SU-DHL-6 (cell line): Measurements from ENCODE around the gene SLC16A13.
A peak's percentile ranks its signal among the peaks of the same experiment; 100 is the strongest.

Experiments
- H2AFZ ChIP-seq: fragments of 200-600 bp; sonication (generic); 2 replicates; pipeline ENCODE4 v1.6.1; 2014; ENCODE audit warnings: low read depth, mild to moderate bottlenecking, moderate library complexity, mixed read lengths, antibody characterized with exemption, low read length; ENCODE audit not compliant: severe bottlenecking
- H3F3A ChIP-seq: fragments of 200-600 bp; shearing (Covaris generic); 2 replicates; pipeline ENCODE4 v1.6.0; 2016; ENCODE audit warnings: antibody characterized with exemption, mild to moderate bottlenecking; ENCODE audit not compliant: insufficient read depth
- H3K27ac ChIP-seq: fragments of 200-600 bp; sonication (generic); 2 replicates; pipeline ENCODE4 v1.5.1; 2016; ENCODE audit warnings: low read depth, mild to moderate bottlenecking, low read length, moderate library complexity, mixed read lengths
- H3K27me3 ChIP-seq: fragments of 200-600 bp; sonication (generic), shearing (Covaris generic); 2 replicates; pipeline ENCODE4 v1.6.0; 2014; ENCODE audit warnings: mild to moderate bottlenecking, low read length
- H3K36me3 ChIP-seq: fragments of 200-600 bp; sonication (generic); 2 replicates; pipeline ENCODE4 v1.6.1; 2014; ENCODE audit warnings: mild to moderate bottlenecking, low read length, mixed read lengths
- H3K4me2 ChIP-seq: fragments of 300-600, 200-600 bp; shearing (Covaris generic), sonication (generic); 2 replicates; pipeline ENCODE4 v1.6.0; 2014; ENCODE audit warnings: low read length, low read depth, mild to moderate bottlenecking; ENCODE audit not compliant: poor library complexity, severe bottlenecking
- H3K4me3 ChIP-seq: fragments of 200-600 bp; sonication (generic); 2 replicates; pipeline ENCODE4 v1.5.1; 2014; ENCODE audit warnings: antibody characterized with exemption, low read length, mild to moderate bottlenecking, mixed read lengths; ENCODE audit not compliant: insufficient read depth, poor library complexity, severe bottlenecking
- H3K79me2 ChIP-seq: fragments of 200-600 bp; sonication (generic); 2 replicates; pipeline ENCODE4 v1.6.1; 2014; ENCODE audit warnings: mild to moderate bottlenecking, low read length, moderate library complexity; ENCODE audit not compliant: insufficient read depth
- H3K9ac ChIP-seq: fragments of 200-600 bp; sonication (generic); 2 replicates; pipeline ENCODE4 v1.7.0; 2014; ENCODE audit warnings: mild to moderate bottlenecking, low read length
- H3K9me2 ChIP-seq: fragments of 200-600 bp; sonication (generic); replicated peaks from 2 replicates; pipeline ENCODE4 v1.6.1; 2014; ENCODE audit warnings: low read length; ENCODE audit not compliant: insufficient read depth
- H3K9me3 ChIP-seq: fragments of 200-600 bp; sonication (generic); 2 replicates; pipeline ENCODE4 v1.6.1; 2014; ENCODE audit warnings: low read length, mixed read lengths; ENCODE audit not compliant: insufficient read depth
- H4K20me1 ChIP-seq: fragments of 200-600 bp; sonication (generic); 2 replicates; pipeline ENCODE4 v1.6.1; 2014; ENCODE audit warnings: low read depth, mild to moderate bottlenecking, antibody characterized with exemption, low read length, moderate library complexity, mixed read lengths
- EZH2phosphoT487 ChIP-seq: fragments of 200-600 bp; sonication (generic), shearing (Covaris generic); conservative IDR thresholded peaks from 2 replicates; pipeline ENCODE4 v1.6.1; 2018; ENCODE audit warnings: mild to moderate bottlenecking, antibody characterized with exemption, low read length, moderate library complexity, mixed read lengths
- TF ChIP-seq, protein P1 (sequence below): fragments of 200-600 bp; sonication (generic); IDR thresholded peaks from one replicate; pipeline ENCODE4 v1.5.1; 2017; ENCODE audit warnings: antibody characterized with exemption, mild to moderate bottlenecking, low read length, moderate library complexity; ENCODE audit not compliant: insufficient read depth, poor library complexity, severe bottlenecking

The SLC16A13 gene

GRCh38 chr17:7001318-7001961, 34.4 kb upstream of the SLC16A13 start:
- no peak for TF ChIP-seq EZH2phosphoT487
- TF ChIP-seq, protein P1, sequence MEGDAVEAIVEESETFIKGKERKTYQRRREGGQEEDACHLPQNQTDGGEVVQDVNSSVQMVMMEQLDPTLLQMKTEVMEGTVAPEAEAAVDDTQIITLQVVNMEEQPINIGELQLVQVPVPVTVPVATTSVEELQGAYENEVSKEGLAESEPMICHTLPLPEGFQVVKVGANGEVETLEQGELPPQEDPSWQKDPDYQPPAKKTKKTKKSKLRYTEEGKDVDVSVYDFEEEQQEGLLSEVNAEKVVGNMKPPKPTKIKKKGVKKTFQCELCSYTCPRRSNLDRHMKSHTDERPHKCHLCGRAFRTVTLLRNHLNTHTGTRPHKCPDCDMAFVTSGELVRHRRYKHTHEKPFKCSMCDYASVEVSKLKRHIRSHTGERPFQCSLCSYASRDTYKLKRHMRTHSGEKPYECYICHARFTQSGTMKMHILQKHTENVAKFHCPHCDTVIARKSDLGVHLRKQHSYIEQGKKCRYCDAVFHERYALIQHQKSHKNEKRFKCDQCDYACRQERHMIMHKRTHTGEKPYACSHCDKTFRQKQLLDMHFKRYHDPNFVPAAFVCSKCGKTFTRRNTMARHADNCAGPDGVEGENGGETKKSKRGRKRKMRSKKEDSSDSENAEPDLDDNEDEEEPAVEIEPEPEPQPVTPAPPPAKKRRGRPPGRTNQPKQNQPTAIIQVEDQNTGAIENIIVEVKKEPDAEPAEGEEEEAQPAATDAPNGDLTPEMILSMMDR, result peak; percentile 57
- H3K36me3 ChIP-seq, result no peaks in the 10 kb centered on the region; the same call in 1 of the 2 replicates

GRCh38 chr17:7002288-7003047, 33.3 kb upstream of the SLC16A13 start:
- Histone ChIP-seq H4K20me1 (peaks cover 3% of the 10 kb centered on the region; the same call in 1 of the 2 replicates), H3K79me2 (peaks cover 13% of the 10 kb centered on the region), H3K4me2 (no peak overlapping the region), H3K36me3 (no peaks in the 10 kb centered on the region; the same call in 1 of the 2 replicates), H3K4me3 (no peak overlapping the region), H3K27ac (no peak overlapping the region), H3K9me3 (no peaks in the 10 kb centered on the region), H3K27me3 (no peaks in the 10 kb centered on the region), H3F3A (peaks cover 3% of the 10 kb centered on the region; the same call in 1 of the 2 replicates), H3K9ac (no peak overlapping the region), H2AFZ (no peak overlapping the region), H3K9me2 (no peaks in the 10 kb centered on the region)
- TF ChIP-seq EZH2phosphoT487, result no peak
- TF ChIP-seq, protein P1, result no peak

More at GRCh38 chr17:7001318-7001961, 34.4 kb upstream of the SLC16A13 start:
- Histone ChIP-seq H3K9me2 (no peaks in the 10 kb centered on the region), H3K27me3 (no peaks in the 10 kb centered on the region), H4K20me1 (peaks cover 3% of the 10 kb centered on the region; the same call in 1 of the 2 replicates), H2AFZ (no peak overlapping the region), H3K9me3 (no peaks in the 10 kb centered on the region), H3K27ac (no peak overlapping the region), H3K4me2 (no peak overlapping the region), H3F3A (peaks cover 3% of the 10 kb centered on the region; the same call in 1 of the 2 replicates), H3K4me3 (no peak overlapping the region), H3K79me2 (peaks cover 10% of the 10 kb centered on the region), H3K9ac (no peak overlapping the region)

DNA sequence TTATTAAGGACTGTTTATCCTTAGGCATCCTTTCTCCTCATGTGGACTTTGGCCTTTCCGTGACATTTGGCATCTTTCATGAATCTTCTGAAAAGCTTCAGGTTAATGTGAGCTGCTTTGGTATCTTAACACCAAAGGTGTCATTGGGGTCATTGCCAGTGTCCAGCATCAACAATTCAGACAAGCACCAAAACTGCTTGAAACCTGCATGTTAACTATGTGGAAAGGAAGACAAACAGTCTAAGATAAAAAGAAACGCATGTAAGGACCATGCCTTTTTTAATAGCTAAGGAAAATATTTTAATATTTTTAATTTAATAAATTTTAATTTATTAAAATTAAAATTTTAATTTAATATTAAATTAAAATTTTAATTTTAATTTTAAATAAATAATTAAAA, 32.1 kb upstream of the SLC16A13 start:
- Histone ChIP-seq H3K9me2 (no peaks in the 10 kb centered on the region), H4K20me1 (peaks cover 3% of the 10 kb centered on the region; the same call in 1 of the 2 replicates), H3K4me2 (no peak overlapping the region), H3F3A (peaks cover 3% of the 10 kb centered on the region; the same call in 1 of the 2 replicates), H3K27ac (no peak overlapping the region), H3K79me2 (peaks cover 23% of the 10 kb centered on the region), H3K27me3 (no peaks in the 10 kb centered on the region), H2AFZ (no peak overlapping the region), H3K9me3 (no peaks in the 10 kb centered on the region), H3K36me3 (no peaks in the 10 kb centered on the region; the same call in 1 of the 2 replicates), H3K4me3 (no peak overlapping the region), H3K9ac (no peak overlapping the region)
- TF ChIP-seq, protein P1, result no peak
- no peak for TF ChIP-seq EZH2phosphoT487
